NCI-H526 treated with DMSO at 0.1 percent for 48 hours (cell line): Measurements from ENCODE around the gene IGSF9B.

Experiments
- DNase-seq: peaks from one replicate; lab custom pipeline; 2025; lab: John Stamatoyannopoulos, UW

The IGSF9B gene

GRCh38 chr11:133938166-133938565 lies 18.6 kb downstream of the IGSF9B start:
- no peak for DNase-seq

GRCh38 chr11:133937468-133937867 lies 19.3 kb downstream of the IGSF9B start:
- DNase-seq = no peak

- no peak for DNase-seq
These were observed 19.8 kb downstream of the IGSF9B start for GRCh38 chr11:133937015-133937414.

GRCh38 chr11:133936592-133936991 lies 20.2 kb downstream of the IGSF9B start:
- no peak for DNase-seq

- no peak for DNase-seq
These were observed 20.6 kb downstream of the IGSF9B start for GRCh38 chr11:133936136-133936535.

GRCh38 chr11:133935551-133935910 lies 21.2 kb downstream of the IGSF9B start:
- no peak for DNase-seq

GRCh38 chr11:133934599-133935550 lies 21.9 kb downstream of the IGSF9B start:
- DNase-seq = peak; percentile 93

- no peak for DNase-seq
These were observed 22.7 kb downstream of the IGSF9B start for GRCh38 chr11:133934096-133934495.

GRCh38 chr11:133931449-133932060 lies 25.2 kb downstream of the IGSF9B start:
- DNase-seq = no peak

- no peak for DNase-seq
These were observed 25.9 kb downstream of the IGSF9B start for GRCh38 chr11:133930767-133931448.

GRCh38 chr11:133930053-133930766 lies 26.6 kb downstream of the IGSF9B start:
- DNase-seq = no peak

GRCh38 chr11:133929401-133930052 lies 27.2 kb downstream of the IGSF9B start:
- no peak for DNase-seq

- DNase-seq = peak; percentile 93
These were observed 28.1 kb downstream of the IGSF9B start for GRCh38 chr11:133928628-133929059.

GRCh38 chr11:133927690-133928627 lies 28.8 kb downstream of the IGSF9B start:
- DNase-seq = peak; percentile 97

GRCh38 chr11:133926466-133927246 lies 30.1 kb downstream of the IGSF9B start:
- DNase-seq = no peak

- no peak for DNase-seq
These were observed 31.0 kb downstream of the IGSF9B start for GRCh38 chr11:133925756-133926155.

- no peak for DNase-seq
These were observed 32.1 kb downstream of the IGSF9B start for GRCh38 chr11:133924661-133925060.

- DNase-seq = no peak
These were observed 34.5 kb downstream of the IGSF9B start for GRCh38 chr11:133922078-133922870.

GRCh38 chr11:133921513-133921912 lies 35.3 kb downstream of the IGSF9B start:
- no peak for DNase-seq
